ENCODE results near the gene DEPDC5.

DEPDC5 gene

GRCh38 chr22:31929167-31929930, 175.5 kb downstream of the DEPDC5 start:
- DNase-seq = no peak

- DNase-seq = no peak
Observed at GRCh38 chr22:31932863-31933262, 179.0 kb downstream of the DEPDC5 start.

GRCh38 chr22:31933406-31933805, 179.6 kb downstream of the DEPDC5 start:
- no peak for DNase-seq

- DNase-seq = no peak
Observed at GRCh38 chr22:31933816-31934482, 180.1 kb downstream of the DEPDC5 start.

DNA sequence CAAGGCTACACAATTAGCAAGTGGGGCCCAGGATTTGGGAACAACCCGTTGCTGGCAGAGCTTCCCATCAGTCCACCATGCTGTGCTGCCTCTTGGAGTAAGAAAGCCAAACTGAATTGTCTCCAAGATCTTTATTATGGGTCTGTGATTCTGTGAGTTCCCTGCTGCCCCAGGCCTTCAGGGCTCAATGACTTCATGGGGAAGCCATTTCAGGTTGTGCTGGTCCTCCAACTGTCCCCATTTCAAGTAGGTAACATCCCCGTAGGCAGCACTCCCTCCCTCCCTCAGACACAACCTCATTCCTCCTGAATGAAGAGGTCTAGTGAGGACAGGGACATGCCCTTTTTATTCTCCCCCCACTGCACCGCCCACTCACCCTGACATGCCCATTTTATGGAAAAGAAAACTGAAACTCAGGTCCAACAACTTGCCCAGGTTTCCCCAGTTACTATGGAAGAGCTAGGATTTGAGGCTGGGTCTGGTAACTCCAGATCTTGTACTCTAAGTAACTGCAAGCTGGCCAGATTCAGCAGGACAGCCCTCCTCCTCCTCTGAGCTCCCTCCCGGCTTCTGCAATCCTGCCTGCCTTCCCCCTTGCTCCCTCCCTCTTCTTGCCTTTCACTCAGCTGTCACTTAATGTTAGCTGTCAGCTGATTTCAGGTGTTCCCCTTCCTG, 182.3 kb downstream of the DEPDC5 start:
- no peak for DNase-seq

GRCh38 chr22:31937341-31937740, 183.5 kb downstream of the DEPDC5 start:
- DNase-seq = no peak

DNA sequence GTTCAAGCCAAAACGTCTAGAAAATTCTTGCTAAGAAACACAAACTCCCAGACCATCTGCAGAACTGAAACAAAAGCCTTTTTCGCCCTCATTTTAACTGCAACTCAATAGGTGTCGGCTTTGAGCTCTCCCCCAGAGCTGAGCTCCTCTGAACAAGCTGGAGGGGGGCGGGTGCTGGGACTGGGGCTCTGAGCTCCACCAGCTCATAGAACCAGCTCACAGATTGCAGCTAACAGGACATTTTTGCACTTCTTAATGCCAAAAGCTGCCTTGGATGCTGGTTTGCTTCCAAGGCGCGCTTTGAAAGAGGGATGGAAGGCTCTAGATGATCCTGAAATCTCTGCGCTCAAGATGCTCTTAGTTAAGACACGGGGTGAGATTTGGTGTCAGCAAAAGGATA, 184.5 kb downstream of the DEPDC5 start:
- DNase-seq = no peak

DNA sequence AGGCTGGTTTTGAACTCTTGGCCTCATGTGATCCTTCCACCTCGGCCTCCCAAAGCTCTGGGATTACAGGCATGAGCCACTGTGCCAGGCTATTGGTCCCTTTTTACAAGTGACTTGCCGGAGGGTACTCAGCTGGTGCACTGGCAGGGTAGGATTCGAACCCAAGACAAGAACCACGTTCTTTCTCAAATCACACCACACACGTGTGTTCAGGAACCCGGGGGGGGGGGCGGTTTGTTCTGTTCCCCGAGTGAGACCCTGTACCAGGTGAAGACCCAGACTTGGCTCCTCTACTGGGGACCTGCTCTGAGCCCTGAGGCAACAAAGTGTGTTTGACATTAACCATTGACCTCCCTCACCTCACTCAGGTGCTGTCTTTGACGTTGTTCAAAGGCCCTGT, 186.7 kb downstream of the DEPDC5 start:
- DNase-seq = no peak

GRCh38 chr22:31942091-31942490, 188.3 kb downstream of the DEPDC5 start:
- no peak for DNase-seq

- no peak for DNase-seq
Observed at GRCh38 chr22:31943206-31943977, 189.6 kb downstream of the DEPDC5 start.

DNA sequence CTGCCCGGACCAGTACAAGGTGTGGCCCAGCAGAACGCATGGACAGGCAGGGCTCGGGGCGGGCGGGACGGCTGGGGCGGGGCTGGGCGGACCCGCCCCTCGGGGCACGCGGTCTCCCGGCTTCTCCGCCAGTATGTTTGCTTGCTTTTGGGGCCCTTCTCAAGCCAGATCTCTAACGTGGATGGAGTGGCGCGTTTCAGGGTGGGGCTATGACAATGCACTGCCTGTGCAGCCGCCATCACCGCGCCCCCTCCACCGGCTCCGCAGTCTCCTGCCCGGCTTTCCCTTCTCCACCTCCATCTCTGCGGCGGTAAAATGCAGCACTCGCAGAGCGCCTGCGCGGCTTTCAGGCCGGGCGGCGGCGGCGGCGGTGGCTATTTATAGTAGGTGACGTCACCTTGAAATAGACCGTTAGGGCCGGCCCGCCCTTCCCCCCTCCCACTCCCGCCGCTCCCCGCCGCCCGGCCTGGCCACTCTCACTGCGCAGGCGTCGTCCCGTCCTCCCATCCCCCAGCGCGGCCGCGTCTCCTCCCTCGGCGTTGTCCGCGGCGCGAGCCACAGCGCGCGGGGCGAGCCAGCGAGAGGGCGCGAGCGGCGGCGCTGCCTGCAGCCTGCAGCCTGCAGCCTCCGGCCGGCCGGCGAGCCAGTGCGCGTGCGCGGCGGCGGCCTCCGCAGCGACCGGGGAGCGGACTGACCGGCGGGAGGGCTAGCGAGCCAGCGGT, 190.3 kb downstream of the DEPDC5 start, which contains the start of gene YWHAH:
Gene YWHAH, plus strand, starts transcription at position 558 of the 722 bp plus-strand sequence. CDS start 199 bp downstream, outside the sequence.
- peak; percentile 94 for DNase-seq

DNA sequence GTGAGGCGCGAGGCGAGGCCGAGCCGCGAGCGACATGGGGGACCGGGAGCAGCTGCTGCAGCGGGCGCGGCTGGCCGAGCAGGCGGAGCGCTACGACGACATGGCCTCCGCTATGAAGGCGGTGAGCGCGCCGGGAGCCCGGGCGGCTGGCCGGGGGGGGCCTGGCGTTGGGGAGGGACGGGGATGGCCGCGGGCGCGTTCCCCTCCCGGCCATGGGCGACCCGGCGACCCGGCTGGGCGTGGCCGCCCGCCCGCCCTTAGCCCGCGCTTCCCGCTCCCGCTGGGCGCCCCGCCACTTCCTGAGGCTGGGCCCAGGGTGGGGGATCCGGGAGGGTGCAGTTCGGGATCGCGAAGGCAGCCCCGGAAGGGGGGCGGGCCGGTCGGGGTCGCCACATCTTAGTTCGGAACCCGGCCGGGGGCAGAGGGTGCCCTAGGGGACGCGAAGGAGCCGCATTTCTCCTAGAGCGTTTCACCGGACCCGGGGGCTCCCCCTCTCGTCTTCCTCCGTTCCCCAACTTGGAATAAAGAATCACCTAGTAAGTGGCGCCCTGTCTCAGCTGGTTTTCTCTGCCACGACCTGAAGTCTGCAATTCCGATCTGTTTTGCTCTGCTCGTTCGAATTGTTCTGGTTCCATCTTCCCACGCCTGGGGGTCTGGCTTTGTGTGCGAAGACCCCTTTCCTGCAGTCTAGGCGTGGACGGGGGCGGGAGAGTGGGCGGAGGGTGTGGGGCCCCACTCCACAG, 191.1 kb downstream of the DEPDC5 start:
- DNase-seq = no peak

DNA sequence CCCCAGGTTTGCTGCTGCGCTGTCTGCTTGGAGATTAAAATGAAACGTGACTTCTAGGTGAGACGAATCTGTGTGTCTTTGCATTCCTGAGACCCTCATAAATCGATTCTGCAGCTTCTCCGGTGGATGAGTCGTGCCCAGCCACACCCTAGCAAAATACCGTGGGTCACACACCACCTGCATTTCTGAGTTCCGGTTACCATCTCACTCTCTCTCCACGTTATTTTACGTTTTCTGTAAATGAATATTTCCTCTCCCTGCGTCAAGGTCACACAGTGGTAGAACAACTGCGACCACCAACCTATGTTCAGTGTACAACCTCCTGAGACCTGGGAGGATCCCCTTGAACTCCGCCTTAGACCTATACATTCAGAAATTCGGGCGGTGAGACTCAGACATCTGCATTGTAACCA, 191.6 kb downstream of the DEPDC5 start:
- DNase-seq = no peak

DNA sequence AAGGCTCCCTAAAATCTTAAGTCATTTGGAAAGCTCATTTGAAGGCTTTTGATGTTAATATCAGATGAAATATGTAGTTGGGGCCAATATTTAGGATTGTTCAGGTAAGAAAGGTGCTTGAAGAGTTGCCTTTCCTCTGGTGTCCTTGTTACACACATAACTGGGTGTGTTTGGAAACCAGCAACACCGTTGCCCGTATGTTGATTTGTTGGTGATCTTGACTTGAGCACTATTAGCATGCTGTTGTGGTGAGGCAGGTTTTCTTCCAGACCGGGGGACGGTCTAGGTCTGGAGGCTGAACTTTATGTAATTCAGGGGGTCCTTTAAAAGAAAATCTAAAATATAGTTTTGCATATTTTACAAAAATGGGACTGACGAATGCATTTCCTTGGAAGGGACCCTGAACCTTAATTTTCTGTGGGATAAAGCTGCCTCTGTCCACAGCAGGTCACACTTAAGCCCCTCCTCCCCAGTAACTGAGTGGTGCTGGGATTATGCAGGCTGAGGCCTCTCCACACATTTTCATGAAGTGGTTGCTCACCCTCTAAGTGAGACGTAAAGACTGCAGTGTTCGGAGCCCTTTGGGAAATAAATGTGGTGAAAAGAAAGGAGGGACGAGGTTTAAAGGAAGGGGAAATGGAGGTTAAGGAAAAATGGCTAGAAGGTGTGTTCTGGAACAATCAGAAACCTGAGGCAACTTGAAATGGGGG, 192.3 kb downstream of the DEPDC5 start:
- DNase-seq = no peak

DNA sequence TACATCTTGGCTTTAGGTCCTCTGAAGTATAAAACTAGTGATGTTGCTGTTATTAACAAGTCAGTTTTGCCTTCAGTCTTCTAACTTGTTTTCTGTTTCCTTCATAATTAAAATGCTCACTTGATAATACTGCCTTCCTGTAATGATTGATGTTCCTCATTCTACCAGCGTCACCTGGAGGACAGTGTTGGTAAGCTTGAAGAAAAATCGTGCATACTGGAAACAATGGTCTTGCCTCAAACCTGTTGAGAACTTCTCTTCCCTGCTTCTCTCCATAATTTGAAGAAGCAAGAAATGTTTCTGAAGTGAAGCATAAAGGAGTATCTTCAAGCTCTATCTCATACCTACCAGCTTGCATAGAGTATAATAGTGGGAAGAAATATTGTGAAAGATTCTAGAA, 193.5 kb downstream of the DEPDC5 start:
- no peak for DNase-seq

GRCh38 chr22:31948002-31948401, 194.2 kb downstream of the DEPDC5 start:
- DNase-seq = no peak

- no peak for DNase-seq
Observed at GRCh38 chr22:31950226-31950625, 196.4 kb downstream of the DEPDC5 start.

DNA sequence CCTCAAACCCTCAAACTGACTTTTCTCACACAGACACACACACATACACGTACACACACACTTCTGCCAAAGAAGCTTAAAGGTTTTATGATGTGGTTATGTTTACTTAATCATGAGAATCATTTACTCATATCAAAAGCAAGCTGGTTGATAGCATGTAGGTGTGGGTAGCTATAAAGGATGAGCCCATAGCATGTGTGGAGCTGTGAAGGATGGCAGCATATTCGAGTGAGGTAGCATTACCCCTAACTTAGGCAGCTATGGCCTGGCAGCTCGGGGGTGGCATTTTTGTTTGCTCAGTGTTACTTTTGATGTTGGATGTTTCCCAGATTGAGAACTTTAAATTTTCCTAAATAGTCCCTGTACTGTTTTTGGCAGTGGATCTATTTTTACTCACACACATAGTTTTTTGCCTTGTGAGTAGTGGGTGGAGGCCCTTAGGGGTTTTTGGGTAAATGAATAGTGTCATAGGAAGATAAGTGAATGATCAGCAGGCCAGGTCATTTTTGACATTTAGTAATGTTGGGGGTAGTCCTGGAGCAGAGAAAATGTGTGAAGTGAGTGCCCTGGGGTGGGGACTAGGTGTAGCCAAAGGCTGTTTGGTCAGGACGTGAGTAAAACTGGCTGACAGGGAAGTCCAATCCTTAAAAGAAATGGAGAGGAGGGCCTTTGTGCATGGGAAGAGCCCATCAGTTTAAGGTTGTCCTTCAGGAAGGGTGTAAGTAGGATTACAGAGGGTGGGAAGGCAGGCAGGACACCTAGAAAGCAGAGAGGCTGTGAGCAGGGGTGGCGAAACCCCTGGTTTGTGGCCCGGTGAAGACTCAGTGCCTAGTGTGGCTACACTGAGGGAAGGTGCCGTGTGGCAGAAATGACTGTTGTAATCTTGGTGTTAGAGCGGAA, 197.6 kb downstream of the DEPDC5 start:
- DNase-seq = no peak

GRCh38 chr22:31952094-31952401, 198.2 kb downstream of the DEPDC5 start:
- DNase-seq = no peak

DNA sequence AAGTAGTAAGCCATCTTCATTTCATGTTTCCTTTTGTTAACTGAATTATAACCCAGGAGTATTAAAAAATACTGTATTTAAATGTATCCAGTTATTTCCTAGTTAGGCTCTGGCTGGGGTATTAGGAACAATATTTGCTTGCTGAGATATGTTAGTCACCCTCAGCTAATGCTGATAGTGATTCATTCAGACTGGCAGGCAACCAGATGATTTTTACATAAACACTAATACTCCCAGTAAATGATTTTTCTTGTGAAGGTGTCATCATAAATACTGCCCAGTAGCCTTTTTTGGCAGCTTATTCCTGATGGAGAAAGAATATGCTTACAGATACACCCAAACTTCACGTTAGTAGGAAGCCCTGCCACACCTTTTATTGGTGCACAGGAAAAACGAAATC, 198.7 kb downstream of the DEPDC5 start:
- no peak for DNase-seq

Data from cortex of kidney (tissue), 1 donor.